Measurements from ENCODE around the gene DDA1. TPM values are rescaled to one million over a fixed set of nuclear protein-coding genes. Genes with fewer than 3 reads are reported as not detected.

The DDA1 gene
- total and polyA plus RNA-seq, 10 of the 15 experiments (the other 5 are each of a cell fraction or from before 2014, with no cell fraction given), result 0.76 to 71.0 (median 39.4) TPM

GRCh38 chr19:17282488-17283125, 26.8 kb upstream of the DDA1 start:
- ChIA-PET RAD21 (ENCODE audit: unreplicated experiment) (interaction anchor here (0.6 to 4.3 kb wide), 9 partner anchors 16 to 1948 kb away, joined by 3 to 22 read pairs (median 3); partner anchors contain the start of genes BABAM1, DDA1 and USHBP1), POLR2A (interaction anchor here (0.6 to 1.0 kb wide), 2 partner anchors 16 to 160 kb away, joined by 3 read pairs; no protein-coding TSS in a partner anchor), CTCF (interaction anchor here (0.6 to 6.9 kb wide), 20 partner anchors 10 to 447 kb away, joined by 3 to 120 read pairs (median 4); partner anchors contain the start of genes ABHD8, BABAM1 and USHBP1), SMC1A (ENCODE audit: uncharacterized antibody, unreplicated experiment) (interaction anchor here (0.8 to 6.5 kb wide), 3 partner anchors 17 to 161 kb away, joined by 3 to 43 read pairs (median 7); partner anchors contain the start of genes BABAM1 and USHBP1)
- intact Hi-C loops (cut with micrococcal nuclease; ENCODE audit: unreplicated experiment), result loop anchor here (1.0 to 2.0 kb wide), 4 partner anchors 16 to 215 kb away; partner anchors contain the start of gene BABAM1
- Histone ChIP-seq H3K4me3 (peak overlapping the region; percentile 85), H3K4me2 (ENCODE audit: control insufficient read depth, insufficient read depth) (peak overlapping the region; percentile 92), H3K36me3 (ENCODE audit: control insufficient read depth in 2 of 2, insufficient read depth in 2 of 2, low read length in 1 of 2) (peaks cover 0 to 8% of the 10 kb centered on the region in 2 experiments; a peak in 2 of 4 replicates), H3K4me1 (ENCODE audit: control insufficient read depth, insufficient read depth, low read length) (peaks cover 9% of the 10 kb centered on the region), H3K27me3 (replicated peaks in 1 of 2; ENCODE audit: control insufficient read depth in 2 of 2, insufficient read depth in 2 of 2, low read length in 1 of 2) (no peaks in the 10 kb centered on the region), H4K20me1 (ENCODE audit: control insufficient read depth, insufficient read depth) (no peaks in the 10 kb centered on the region), H3K27ac (ENCODE audit: control insufficient read depth, insufficient read depth) (peak overlapping the region; percentile 68), H3K9ac (ENCODE audit: control insufficient read depth, insufficient read depth, low read length) (peak overlapping the region; percentile 73; the same call in 1 of the 2 replicates), H2AFZ (ENCODE audit: control insufficient read depth, low read depth, low read length) (peak overlapping the region; percentile 58), H3K79me2 (ENCODE audit: control insufficient read depth, insufficient read depth, low read length) (no peaks in the 10 kb centered on the region; the same call in 1 of the 2 replicates), H3K9me3 (replicated peaks; ENCODE audit: control insufficient read depth, insufficient read depth, low read length) (no peaks in the 10 kb centered on the region)
- WGBS (ENCODE audit: insufficient coverage, insufficient replicate concordance, low lambda C conversion rate, missing lambda C conversion rate), result 3% methylated on average over 41 of the region's 45 CpGs
- BruUV-seq (replicated peaks), result no TSS peak
- peak; percentile 92 for ATAC-seq
- DNase-seq (ENCODE audit: low read depth, low spot score), result peak; percentile 46
- in situ Hi-C loops (cut with MboI), result no loop called here
- FAIRE-seq, result peak; percentile 76
- TF ChIP-seq SIN3A (IDR thresholded peaks at IDR 0.05; ENCODE audit: low read depth, low read length) (0 out of 2 replicates have a peak, but pooled peaks have one; percentile 42), ZNF687 (IDR thresholded peaks at IDR 0.05) (peak; percentile 89), USF2 (IDR thresholded peaks at IDR 0.05; ENCODE audit: borderline replicate concordance, low read depth, low read length) (no peak), HDAC6 (IDR thresholded peaks at IDR 0.05; ENCODE audit: unreplicated experiment) (no peak), NKRF (conservative IDR thresholded peaks at IDR 0.05) (peak; percentile 70), NR2C1 (IDR thresholded peaks at IDR 0.05) (no peak), MTA2 (IDR thresholded peaks at IDR 0.05; ENCODE audit: low read depth) (no peak), GATAD2B (conservative IDR thresholded peaks at IDR 0.05; ENCODE audit: low read depth) (peak; percentile 84), MAX (IDR thresholded peaks at IDR 0.05; ENCODE audit: low read depth, low read length) (peak; percentile 63; the same call in 1 of the 2 replicates), TCF12 (IDR thresholded peaks at IDR 0.05; ENCODE audit: low read depth, low read length) (0 out of 2 replicates have a peak, but pooled peaks have one; percentile 10), LARP7 (IDR thresholded peaks at IDR 0.05) (peak; percentile 81; the same call in 1 of the 2 replicates)

Measured in GM12878 (cell line).